ENCODE data around the gene CHP1. TPM values are rescaled to one million over a fixed set of nuclear protein-coding genes. Genes with fewer than 3 reads are reported as not detected.
A peak's percentile ranks its signal among the peaks of the same experiment; 100 is the strongest.

The CHP1 gene
- total and polyA plus RNA-seq, 2 of the 8 experiments (the other 6 are each of a cell fraction or from before 2014, with no cell fraction given): 45.2 to 89.0 TPM

- FAIRE-seq (peak; percentile 68), DNase-seq (ENCODE audit: low read depth in 1 of 2, low spot score in 2 of 2) (peak; percentile 96 to 97)
- Histone ChIP-seq H3K14ac (ENCODE audit: insufficient read length) (no peak overlapping the region), H3K56ac (replicated peaks; ENCODE audit: insufficient read length, low read depth, low read length) (peak overlapping the region; percentile 97), H2BK15ac (ENCODE audit: low read length) (no peak overlapping the region), H3K9ac (replicated peaks in 1 of 4; ENCODE audit: extremely low read depth in 1 of 4, low read depth in 3 of 4, low read length in 3 of 4) (peak overlapping the region; percentile 93 to 98 (median 96)), H4K91ac (replicated peaks; ENCODE audit: insufficient read length, low read length) (peak overlapping the region; percentile 84), H3K18ac (ENCODE audit: extremely low read depth, low read length) (peak overlapping the region; percentile 97), H2BK120ac (replicated peaks; ENCODE audit: low read depth, low read length) (peak overlapping the region; percentile 79), H4K8ac (ENCODE audit: extremely low read depth, insufficient read depth, low read length) (peak overlapping the region; percentile 98; the same call in 1 of the 2 replicates), H3K4me1 (replicated peaks in 1 of 4; ENCODE audit: control insufficient read depth in 3 of 4, insufficient read depth in 4 of 4, low read length in 3 of 4) (peaks cover 0 to 5% (median 2%) of the 10 kb centered on the region in 4 experiments; a peak in 3 of 7 replicates), H2AK5ac (ENCODE audit: low read depth, low read length) (no peak overlapping the region), H2AFZ (ENCODE audit: low read length) (no peak overlapping the region), H3K4me2 (ENCODE audit: insufficient read depth in 1 of 2, low read depth in 2 of 2, low read length in 2 of 2) (peak overlapping the region; percentile 64 to 88), H4K5ac (ENCODE audit: insufficient read length, low read depth, low read length) (peak overlapping the region; percentile 99), H3K27me3 (replicated peaks in 1 of 4; ENCODE audit: control insufficient read depth in 3 of 4, extremely low read depth in 1 of 4, insufficient read depth in 3 of 4, low read length in 3 of 4) (no peaks in the 10 kb centered on the region), H3K23ac (ENCODE audit: insufficient read length) (no peak overlapping the region), H3K36me3 (ENCODE audit: control insufficient read depth in 2 of 4, insufficient read depth in 4 of 4, low read length in 3 of 4) (peaks cover 15 to 49% (median 35%) of the 10 kb centered on the region in 4 experiments), H2BK12ac (ENCODE audit: low read depth, low read length) (peak overlapping the region; percentile 75; the same call in 1 of the 2 replicates), H3K23me2 (ENCODE audit: low read depth, low read length) (0 out of 2 replicates have a peak, but pooled peaks cover 3% of the 10 kb centered on the region), H2BK5ac (ENCODE audit: low read depth, low read length) (peak overlapping the region; percentile 98), H3K27ac (ENCODE audit: low read depth, low read length) (peak overlapping the region; percentile 92), H3K79me1 (ENCODE audit: low read depth, low read length) (peaks cover 2% of the 10 kb centered on the region; the same call in 1 of the 2 replicates), H3K9me3 (ENCODE audit: insufficient read depth in 2 of 2, low read depth in 1 of 2, low read length in 1 of 2) (no peaks in the 10 kb centered on the region), H3K4ac (replicated peaks; ENCODE audit: insufficient read length, low read depth, low read length) (peak overlapping the region; percentile 95), H4K20me1 (replicated peaks in 1 of 2; ENCODE audit: control insufficient read depth in 1 of 2, insufficient read depth in 2 of 2, low read length in 2 of 2) (peaks cover 2 to 8% of the 10 kb centered on the region in 2 experiments), H3K4me3 (ENCODE audit: extremely low read depth in 1 of 4, insufficient read depth in 2 of 4, low read depth in 3 of 4, low read length in 4 of 4) (peak overlapping the region; percentile 76 to 95 (median 90)), H2BK20ac (ENCODE audit: low read length) (no peak overlapping the region), H3K79me2 (ENCODE audit: control insufficient read depth in 1 of 2, insufficient read depth in 2 of 2, low read length in 2 of 2) (peaks cover 11 to 49% of the 10 kb centered on the region in 2 experiments)
- ChIA-PET CTCF (ENCODE audit: partially characterized antibody) (interaction anchor here (0.8 to 1.0 kb wide), 2 partner anchors 47 to 52 kb away, joined by 3 to 4 read pairs; no protein-coding TSS in a partner anchor), POLR2A (ENCODE audit: partially characterized antibody) (interaction anchor here (0.8 to 3.4 kb wide), 13 partner anchors 10 to 366 kb away, joined by 3 to 13 read pairs (median 3); partner anchors contain the start of genes CHAC1, CHP1, EXD1 and INO80)
- WGBS, 2 experiments (ENCODE audit: extremely low coverage in 1 of 2, insufficient coverage in 1 of 2, insufficient read length in 1 of 2, insufficient replicate concordance in 2 of 2, low coverage in 1 of 2, low lambda C conversion rate in 2 of 2, missing lambda C conversion rate in 1 of 2): 1% methylated on average over 48 of the region's 61 CpGs; no CpG with 5 or more reads in 1 of the 2 experiments
- TF ChIP-seq RXRA (IDR thresholded peaks at IDR 0.05; ENCODE audit: insufficient read depth, low read depth, low read length) (no peak), CHD2 (IDR thresholded peaks at IDR 0.05; ENCODE audit: low read length) (peak; percentile 94), CHD1 (IDR thresholded peaks at IDR 0.05; ENCODE audit: low read depth, low read length) (no peak), MAFK (IDR thresholded peaks at IDR 0.05; ENCODE audit: low read depth, low read length) (no peak), EZH2 (IDR thresholded peaks at IDR 0.05; ENCODE audit: low read depth, low read length, severe bottlenecking) (no peak), SP1 (IDR thresholded peaks at IDR 0.05; ENCODE audit: low read depth, low read length) (peak; percentile 99), POU5F1 (IDR thresholded peaks at IDR 0.05; ENCODE audit: low read depth, low read length) (no peak), BCL11A (IDR thresholded peaks at IDR 0.05; ENCODE audit: low read depth in 2 of 2, low read length in 2 of 2) (no peak), SRF (IDR thresholded peaks at IDR 0.05; ENCODE audit: low read depth, low read length) (no peak)
- TF ChIP-seq, protein P1, sequence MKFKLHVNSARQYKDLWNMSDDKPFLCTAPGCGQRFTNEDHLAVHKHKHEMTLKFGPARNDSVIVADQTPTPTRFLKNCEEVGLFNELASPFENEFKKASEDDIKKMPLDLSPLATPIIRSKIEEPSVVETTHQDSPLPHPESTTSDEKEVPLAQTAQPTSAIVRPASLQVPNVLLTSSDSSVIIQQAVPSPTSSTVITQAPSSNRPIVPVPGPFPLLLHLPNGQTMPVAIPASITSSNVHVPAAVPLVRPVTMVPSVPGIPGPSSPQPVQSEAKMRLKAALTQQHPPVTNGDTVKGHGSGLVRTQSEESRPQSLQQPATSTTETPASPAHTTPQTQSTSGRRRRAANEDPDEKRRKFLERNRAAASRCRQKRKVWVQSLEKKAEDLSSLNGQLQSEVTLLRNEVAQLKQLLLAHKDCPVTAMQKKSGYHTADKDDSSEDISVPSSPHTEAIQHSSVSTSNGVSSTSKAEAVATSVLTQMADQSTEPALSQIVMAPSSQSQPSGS (IDR thresholded peaks at IDR 0.05; ENCODE audit: low read length): no peak; the same call in 1 of the 2 replicates
Observed at GRCh38 chr15:41283653-41284426, 52.8 kb downstream of the CHP1 start.
